HG03045 (cell line): ENCODE measurements around the gene IQCH.
"Not testable (repeated sequence)": the region's sequence is repeated elsewhere in the genome, so short reads cannot be mapped to it uniquely, and the experiment has no call there.

ENCODE experiments used
- ATAC-seq: cut with Tn5 transposase; IDR thresholded peaks from one replicate; pipeline ENCODE4 v1.9.1; 2021; ENCODE audit warnings: mild to moderate bottlenecking, moderate library complexity; ENCODE audit not compliant: unreplicated experiment

The IQCH gene

DNA sequence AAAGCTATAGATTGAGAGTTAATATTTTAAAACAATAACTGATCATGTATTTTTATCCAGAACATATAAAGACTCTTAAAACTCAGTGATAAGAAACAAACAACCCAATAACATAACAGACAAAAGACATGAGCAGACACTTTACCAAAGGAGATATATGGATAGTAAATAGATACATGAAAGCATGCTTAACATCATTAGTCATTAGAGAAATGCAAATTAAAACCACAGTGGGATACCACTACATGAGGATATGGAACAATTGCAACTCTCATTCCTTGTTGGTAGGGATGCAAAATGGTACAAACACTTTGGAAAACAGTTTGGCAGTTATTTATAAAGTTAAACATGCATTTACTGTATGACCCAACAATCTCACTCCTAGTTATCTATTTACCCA is 95.0 kb downstream of the IQCH start:
- no peak for ATAC-seq

DNA sequence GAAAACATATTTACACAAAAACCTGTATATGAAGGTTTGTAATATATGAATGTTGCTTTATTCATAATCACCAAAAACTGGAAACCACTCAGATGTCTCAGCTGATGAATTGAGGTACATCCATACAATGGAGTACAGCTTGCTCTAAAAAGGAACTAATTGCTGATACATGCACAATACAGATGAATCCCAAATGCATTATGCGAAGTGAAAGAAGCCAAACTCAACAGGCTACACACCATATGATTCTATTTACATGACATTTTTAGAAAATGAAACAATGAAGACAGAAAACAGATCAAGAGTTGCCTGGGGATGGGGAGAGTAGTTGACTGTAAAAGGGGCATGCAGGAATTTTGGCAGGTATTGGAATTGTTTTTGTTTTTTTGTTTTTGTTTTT is 95.5 kb downstream of the IQCH start:
- ATAC-seq = no peak

DNA sequence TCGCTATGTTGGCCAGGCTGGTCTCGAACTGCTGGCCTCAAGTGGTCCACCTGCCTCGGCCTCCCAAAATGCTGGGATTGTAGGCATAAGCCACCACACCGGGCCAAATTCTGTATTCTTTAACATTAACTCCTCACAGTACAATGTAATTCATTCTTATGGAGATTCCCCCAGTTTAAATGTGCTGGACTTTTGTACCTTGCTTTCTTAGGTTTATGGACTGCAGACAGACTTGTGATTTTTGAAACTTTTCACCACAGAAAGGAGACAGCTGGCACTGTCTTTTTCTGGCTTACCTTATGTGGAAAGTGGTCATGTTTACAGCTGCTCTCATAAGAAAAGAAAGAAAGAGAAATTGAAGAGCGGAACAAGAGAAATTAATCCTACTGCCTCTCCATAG is 103.8 kb downstream of the IQCH start:
- no peak for ATAC-seq

DNA sequence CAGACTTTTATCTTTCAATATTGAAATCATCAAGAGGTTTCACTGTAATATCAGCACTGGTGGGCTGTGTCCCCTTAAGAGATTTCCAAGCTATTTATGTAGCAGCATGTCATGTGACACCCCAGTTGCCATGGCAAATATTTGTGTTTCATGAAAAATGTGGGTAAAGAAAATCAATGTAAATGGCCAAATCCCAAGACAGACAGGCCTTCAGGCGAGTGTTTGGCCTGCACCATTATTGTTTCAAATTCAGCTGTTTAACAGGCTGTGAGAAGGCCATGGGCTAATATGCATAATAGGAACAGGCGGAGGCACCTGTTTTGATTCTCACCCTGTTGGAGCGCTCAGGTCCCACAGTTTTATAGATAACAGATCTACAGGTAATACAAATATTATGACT is 104.2 kb downstream of the IQCH start:
- no peak for ATAC-seq

DNA sequence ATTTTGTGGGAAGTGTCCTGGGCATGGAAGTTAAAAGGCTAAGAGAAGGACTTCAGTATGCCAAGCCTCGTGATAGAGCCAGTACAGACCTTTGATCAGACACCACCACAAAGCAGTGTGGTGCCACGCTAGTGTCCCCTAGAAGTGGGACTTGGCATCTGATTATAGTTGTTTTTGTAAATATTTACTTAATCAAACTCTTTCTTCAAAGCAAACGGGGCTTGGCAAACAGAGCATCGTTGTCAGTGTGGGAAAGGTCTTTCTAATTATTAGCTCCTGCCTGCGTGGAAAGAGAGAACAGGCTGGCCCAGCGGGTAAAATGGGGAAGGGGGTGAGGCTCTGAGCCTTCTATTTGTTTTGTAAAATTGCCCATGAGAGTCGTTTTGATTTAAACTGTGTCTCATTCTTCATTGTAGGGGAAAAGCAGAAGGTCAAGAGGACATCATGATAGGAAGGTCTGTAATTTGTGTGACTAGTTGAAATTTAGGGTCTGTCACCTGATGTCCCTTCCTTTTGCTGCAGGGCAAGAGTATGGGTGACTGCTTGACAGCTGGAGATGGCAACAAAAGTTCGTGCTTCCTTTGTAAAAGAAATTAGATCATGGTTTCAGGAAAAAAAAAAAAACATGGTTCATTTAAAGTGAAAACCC is 105.0 kb downstream of the IQCH start:
- no peak for ATAC-seq

DNA sequence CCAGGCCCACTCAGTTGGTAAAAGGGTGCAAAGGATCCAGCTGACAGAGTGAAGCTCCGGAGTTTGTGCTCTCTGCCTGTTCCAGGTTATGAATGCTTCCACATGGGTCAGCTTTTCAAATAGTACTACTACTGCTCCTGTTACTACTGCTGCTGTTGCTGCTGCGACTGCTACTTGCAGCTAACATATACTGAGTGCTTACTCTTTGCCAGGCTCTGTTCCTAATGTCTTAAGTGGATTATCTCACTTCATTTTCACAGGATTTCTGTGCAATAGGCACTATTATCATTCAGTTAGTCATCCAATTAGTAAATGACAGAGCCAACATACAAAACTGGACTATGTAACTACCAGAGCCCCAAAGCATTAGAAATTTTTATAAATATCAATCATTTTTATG is 106.5 kb downstream of the IQCH start:
- ATAC-seq = no peak

DNA sequence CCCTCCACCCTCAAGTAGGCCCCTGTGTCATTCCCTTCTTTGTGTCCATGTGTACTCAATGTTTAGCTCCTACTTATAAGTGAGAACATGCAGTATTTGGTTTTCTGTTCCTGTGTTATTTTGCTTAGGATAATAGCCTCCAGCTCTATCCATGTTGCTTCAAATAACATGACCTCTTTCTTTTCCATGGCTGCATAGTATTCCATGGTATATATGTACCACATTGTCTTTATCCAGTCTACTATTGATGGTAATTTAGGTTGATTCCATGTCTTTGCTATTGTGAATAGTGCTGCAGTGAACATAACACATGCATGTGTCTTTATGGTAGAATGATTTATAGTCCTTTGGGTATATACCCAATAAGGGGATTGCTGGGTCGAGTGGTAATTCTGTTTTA is 109.1 kb downstream of the IQCH start:
- not testable (repeated sequence) for ATAC-seq

DNA sequence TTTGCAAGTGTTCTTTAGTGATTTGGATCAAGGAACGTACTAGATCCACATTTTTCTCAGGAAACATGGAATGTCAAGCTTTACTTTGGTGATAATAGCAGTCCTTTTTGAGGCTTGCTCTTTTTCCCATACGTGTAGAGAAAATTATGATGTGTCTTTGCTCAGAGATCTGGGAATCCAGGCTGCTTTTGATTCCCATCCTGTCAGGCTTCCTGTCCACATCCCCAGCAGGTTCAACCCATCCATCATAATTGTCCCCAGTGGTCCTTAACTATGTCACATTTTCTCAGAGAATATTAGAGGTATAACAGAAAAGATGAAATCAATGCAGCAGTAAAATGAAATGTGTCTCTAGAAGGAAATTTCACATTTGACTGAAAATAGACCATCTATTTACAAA is 111.4 kb downstream of the IQCH start:
- ATAC-seq = no peak

DNA sequence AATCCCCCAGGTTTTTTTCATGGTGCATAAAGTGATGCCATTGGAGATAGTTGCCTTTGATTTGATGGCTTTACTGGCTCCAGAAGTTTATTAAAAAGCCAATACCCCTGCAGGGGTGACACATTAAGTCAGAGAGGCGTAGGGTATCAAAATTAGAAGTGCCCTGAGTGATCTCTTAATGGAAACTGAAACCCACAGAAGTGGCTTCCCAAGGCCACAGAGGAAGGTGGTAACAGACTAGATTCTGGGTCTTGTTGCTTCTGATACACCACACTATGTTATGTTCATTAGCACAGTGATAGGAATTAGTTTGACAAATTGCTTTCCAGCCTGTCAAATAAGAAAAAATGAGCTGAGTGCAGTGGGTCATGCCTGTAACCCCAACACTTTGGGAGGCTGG is 112.3 kb downstream of the IQCH start:
- ATAC-seq = no peak

DNA sequence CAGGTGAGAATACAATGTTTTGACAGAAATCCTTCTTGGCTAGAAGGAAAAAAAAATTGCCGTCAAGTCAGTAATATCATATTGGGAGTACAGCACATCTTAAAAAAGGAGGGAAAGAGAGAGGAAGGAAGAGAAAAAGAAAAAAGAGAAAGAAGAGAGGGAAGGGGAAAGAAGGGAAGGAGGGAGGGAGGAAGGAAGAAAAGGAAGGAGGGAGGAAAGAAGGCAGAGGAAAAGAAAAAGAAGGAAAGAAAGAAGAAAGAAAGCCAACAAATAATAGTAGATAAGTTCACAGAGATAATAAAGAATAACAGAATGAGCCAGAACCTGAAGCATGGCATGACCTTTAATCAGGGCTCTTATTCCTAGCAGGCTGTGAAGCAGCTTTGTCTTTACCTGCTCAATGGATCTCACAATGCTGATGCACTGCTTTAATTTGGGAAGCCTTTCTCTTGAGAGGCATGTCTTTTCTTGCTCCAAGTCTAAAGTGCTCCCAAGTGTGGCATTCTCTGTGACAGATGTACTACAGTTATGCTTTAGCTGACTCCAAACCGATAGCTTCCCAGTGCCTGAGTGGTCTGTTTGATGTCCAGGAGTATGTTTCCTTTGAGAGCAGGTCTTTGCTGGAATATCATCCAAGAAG is 114.9 kb downstream of the IQCH start:
- ATAC-seq = no peak

DNA sequence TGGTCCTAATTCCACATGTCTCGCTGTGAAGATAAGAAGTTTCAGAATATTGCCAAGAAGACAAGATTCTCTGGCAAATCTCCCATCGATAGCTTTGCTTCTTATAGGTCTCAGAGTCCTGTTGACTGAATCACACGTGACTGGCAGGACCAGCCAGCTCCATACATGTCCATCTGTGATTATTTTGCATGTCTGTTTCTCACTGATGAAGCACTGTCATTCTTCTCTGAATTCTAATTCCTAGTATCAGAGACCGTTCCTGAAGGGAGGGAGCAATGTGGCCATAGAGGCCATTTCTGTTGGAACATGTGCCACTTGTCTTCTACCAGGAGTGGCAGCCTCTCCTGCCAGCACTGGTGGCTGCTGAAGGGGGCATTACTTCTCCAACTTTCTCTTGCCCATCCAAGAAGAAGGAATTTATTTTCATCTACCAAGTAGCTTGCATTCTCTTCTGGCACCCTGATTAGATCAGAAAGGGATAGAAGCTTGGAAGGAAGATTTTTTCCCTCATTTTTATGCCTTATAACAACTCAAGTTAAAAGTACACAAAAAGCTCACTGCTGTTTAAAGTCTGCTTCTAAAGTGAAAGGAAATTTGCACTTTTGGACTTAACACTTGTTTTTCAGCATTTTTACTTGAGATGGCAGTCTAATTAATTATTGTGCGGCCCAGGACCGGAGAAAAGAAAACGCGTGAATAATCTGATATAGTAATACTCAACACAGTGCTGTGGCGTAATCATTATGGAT is 115.8 kb downstream of the IQCH start:
- ATAC-seq = no peak

DNA sequence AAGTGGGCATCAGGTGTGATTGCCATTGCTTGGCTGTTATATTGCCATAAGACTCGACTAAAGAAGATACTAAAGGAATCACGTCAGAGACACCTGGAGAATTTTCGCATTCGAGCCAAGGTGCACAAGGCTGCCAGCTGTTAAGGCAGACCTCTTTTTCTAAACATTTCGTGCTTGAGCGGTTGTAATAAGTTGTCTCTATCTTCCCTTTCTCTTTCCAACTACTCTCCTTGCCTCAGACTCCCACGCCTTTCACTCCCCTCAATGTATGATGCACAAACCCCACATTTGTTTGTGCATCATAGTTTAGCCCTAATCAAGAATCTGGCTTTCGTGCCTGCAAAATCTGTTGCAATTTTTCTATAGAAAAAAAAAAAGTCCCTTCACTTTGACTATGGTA is 118.0 kb downstream of the IQCH start:
- no peak for ATAC-seq

DNA sequence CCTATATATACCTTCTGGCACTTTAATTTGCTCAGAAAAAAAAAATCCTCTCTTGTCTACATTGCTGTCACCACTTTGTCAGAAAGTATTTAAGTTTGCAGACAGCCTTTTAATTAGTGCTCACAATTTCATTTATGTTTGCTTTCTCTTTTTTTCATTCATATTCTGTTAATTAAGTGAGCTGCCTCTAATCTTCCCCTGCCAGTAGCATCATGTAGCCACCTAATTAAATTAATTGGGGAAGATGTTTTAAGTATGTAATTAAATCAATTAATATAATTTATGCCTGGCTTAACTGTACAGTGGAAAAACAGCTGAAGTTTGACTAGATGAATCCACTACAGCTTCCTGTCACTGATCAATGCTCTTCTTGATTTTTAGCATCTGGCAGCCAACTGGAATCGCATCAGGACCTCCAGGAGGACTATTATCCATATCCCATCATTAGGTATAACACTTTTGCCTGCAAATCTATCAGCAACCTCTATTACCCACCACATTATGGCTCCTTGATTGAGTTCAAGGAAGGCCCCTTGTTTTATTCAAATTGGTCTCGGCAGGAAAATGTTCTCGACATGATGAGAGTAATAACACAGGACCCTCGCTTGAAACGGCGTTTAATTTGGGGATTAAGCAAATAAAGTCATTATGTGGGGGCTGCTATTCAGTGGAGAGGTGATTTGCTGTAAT is 118.5 kb downstream of the IQCH start:
- no peak for ATAC-seq

DNA sequence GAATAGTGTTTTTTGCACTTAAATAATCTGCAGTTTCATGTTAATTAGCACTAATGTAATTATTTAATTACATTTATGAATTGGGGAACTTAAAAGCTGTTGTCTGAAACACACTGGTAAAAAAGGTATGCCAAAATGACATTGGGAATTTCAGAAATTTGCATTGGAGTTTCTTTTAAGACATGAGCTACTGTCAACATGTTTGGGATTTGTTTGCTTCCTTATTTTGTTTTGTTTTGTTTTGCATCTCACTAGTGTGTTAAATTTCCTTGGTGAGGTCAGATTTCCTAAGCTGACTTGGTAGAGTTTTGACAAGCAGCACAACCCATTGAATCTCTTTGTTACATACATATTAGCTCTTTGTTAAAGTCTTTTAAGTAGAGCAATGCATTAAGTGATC is 119.4 kb downstream of the IQCH start:
- no peak for ATAC-seq

DNA sequence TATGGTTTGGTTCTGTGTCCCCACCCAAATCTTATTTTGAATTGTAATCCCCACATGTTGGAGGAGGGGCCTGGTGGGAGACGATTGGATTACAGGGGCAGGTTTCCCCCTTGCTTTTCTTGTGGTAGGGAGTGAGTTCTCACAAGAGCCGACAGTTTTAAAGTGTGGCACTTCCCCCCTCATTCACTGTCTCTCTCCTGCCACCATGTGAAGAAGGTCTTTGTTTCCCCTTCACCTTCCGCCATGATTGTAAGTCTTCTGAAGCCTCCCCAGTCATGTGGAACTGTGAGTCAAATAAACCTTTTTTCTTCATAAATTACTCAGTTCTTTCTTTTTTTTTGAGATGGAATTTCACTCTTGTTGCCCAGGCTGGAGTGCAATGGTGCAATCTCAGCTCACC is 124.9 kb downstream of the IQCH start:
- ATAC-seq = no peak

DNA sequence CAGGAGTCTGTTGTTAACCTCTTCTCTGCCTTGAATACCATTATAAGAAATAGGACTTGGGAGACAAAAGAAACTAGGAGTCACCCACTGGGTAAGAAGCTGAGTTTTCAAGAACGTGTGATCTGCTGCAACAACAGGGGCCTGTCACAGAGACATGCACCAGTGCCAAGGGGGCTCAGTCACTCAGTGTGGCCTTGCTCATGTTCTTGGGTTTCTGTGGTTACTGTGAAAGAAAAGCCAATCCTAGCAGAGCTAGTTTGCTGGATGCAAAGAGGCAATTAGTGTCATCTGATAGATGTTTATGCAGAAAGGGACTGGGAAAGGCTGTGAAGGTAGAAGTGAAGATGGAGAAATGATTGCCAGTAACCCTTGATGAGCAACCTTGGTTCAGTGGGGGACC is 126.3 kb downstream of the IQCH start:
- ATAC-seq = no peak

DNA sequence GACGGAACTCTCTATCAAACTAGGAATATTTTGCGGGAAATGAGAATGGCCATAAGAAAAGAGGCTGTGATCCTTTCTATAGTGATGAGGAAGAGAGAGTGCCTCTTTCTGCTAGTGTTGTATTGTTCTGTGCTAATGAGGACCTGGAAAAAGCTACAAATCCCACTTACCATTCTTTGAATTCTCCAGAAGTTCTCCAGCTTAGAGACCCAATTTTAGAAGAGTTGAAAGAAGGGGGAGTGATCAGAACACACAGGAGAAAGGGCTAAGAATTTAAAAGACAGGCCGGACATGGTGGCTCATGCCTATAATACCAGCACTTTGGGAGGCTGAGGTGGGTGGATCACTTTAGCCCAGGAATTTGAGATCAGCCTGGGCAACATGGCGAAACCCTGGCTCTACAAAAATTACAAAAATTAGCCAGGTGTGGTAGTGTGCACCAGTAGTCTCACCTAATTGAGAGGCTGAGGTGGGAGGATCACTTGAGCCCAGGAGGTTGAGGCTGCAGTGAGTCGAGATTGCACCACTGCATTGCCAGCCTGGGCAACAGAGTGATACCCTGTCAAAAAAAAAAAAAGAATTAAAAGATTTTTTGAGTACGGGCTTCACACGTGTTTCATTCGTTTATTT is 126.9 kb downstream of the IQCH start:
- ATAC-seq = no peak

DNA sequence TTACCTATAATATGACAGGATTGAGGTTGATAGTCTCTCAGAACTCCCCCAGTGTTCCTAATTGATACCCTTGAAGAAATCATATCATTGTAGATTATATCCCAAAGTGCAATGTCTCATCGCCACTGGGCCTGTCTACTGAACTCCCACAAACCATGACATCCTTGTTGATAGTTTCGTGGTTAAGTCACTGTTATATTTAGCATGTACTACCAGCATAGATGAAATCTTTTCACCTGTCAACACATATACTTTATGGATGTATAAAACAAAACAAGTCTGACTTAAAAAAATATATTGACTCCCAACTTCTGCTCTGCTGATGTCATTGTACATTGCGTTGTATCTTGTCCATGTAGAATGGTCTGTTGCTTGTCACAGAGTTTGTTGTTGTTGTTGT is 128.1 kb downstream of the IQCH start:
- no peak for ATAC-seq

DNA sequence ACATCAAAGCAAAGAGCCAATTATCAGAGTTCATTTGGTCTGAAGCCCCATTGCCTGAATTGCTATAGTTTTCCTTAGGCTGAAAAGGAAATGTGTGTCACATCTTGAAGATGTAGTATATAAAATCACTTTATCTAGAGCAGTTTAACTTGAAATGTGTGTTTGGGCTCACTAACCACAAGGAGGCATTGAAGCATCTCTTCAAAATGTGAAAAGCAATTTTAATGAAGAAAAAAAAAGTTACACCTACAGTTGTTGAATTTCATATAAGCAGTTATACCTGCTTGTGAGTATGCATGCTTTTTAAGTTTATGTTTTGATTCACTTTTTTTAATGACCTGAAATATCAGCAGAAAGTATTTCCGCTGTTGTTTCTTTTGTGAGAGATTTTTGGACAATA is 129.3 kb downstream of the IQCH start:
- no peak for ATAC-seq

DNA sequence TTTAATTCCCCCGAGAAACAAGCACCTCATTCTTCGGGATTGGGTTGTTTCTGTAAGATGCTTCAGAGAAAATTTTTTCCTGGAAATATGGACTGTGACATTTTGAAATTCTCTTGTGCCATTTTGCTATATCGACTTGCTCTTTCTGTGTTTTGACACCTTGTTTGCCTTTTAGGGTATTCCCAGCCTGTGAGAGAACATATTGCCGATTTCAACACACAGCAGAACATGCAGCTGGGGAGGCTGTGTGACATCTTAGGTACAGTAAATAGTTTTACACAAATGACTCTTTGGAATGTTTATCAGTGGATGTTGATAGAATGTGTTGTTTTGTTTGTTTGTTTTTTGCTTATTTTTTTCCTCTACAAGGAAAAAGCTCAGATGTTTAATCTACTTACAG is 130.2 kb downstream of the IQCH start:
- ATAC-seq = no peak

DNA sequence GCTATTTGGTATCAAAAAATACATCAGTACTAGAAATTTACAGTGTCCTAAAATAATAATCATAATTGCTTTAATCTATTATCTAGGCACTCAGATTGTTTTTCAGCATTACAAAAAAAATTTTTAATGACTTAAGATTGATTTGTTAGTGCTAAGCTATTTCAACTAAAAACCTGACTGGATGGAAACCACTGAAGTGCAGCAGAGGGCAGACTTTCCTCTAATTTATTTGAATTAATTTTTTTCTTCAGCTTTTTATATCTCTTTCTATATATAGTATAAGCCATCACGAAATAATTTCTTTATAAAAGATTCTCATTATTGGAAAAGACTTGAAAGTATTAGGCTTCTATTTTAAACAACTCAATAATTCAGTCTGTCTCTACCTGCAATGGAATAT is 131.4 kb downstream of the IQCH start:
- no peak for ATAC-seq
